Stomach smooth muscle (tissue), 2 donors: ENCODE results near the gene COX11.

Experiments used
- H3K27ac ChIP-seq: one replicate; pipeline ENCODE4 v1.7.0; 2013; ENCODE audit warnings: mild to moderate bottlenecking, low read length, inconsistent platforms
- H3K27me3 ChIP-seq, 2 donors: one replicate each; pipeline ENCODE4 v1.7.0; 2013; ENCODE audit warnings: low read length in 2 of 2; ENCODE audit not compliant: insufficient read depth in 2 of 2, control insufficient read depth in 1 of 2
- H3K36me3 ChIP-seq, 2 donors: one replicate each; pipeline ENCODE4 v1.7.0; 2013; ENCODE audit warnings: low read length in 2 of 2; ENCODE audit not compliant: control insufficient read depth in 2 of 2, insufficient read depth in 2 of 2
- H3K4me1 ChIP-seq: one replicate; pipeline ENCODE4 v1.7.0; 2013; ENCODE audit warnings: low read length; ENCODE audit not compliant: control insufficient read depth, insufficient read depth
- H3K4me3 ChIP-seq, 2 donors: one replicate each; pipeline ENCODE4 v1.7.0; 2013; ENCODE audit warnings: low read length in 2 of 2
- H3K9ac ChIP-seq, 2 donors: one replicate each; pipeline ENCODE4 v1.7.0; 2013; ENCODE audit warnings: low read length in 2 of 2, mild to moderate bottlenecking in 1 of 2
- H3K9me3 ChIP-seq, 2 donors: one replicate each; pipeline ENCODE4 v1.7.0; 2013; ENCODE audit warnings: low read length in 2 of 2; ENCODE audit not compliant: control insufficient read depth in 2 of 2
- donor health status: healthy.
- donor health status: Pancreatic carcinoma.

The COX11 gene

GRCh38 chr17:54968262-54968987, at the start of gene COX11, which contains the start of gene STXBP4:
Gene COX11, minus strand, starts transcription at chr17:54968654. Its CDS starts 8 bp downstream, at chr17:54968646.
Gene STXBP4, plus strand, starts transcription at chr17:54968765. Its CDS starts 17,455 bp downstream, at chr17:54986220.
- Histone ChIP-seq H3K27me3 (no peaks in the 10 kb centered on the region), H3K27ac (peak within 1 kb of the TSS; percentile 88), H3K4me1 (peaks cover 21% of the 10 kb centered on the region), H3K36me3 (peaks cover 0 to 9% of the 10 kb centered on the region in 2 donors), H3K9ac (peak within 1 kb of the TSS; percentile 89 to 95), H3K9me3 (no peaks in the 10 kb centered on the region), H3K4me3 (peak within 1 kb of the TSS; percentile 88 to 89)

DNA sequence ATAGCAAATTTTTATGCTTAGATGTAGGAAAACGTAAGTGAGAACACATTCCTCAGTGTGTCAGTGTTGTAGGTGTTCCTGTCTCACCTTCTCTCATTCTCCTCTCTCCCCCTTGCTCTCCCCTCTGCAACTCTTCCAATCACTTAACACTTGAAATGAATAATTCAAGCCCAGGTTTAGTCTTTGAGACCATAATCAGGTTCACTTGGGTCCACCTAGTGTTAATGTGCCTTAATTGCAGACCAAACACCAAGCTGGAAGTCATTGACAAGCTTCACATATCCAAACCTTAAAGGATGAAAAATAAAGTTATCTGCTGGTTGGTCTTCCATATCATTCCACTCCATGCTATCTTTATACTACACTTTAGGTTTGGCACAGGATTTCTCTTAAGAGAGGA, 37.1 kb upstream of the COX11 start:
- Histone ChIP-seq H3K9me3 (no peaks in the 10 kb centered on the region), H3K36me3 (peaks cover 0 to 7% of the 10 kb centered on the region in 2 donors), H3K27me3 (no peaks in the 10 kb centered on the region), H3K4me1 (no peaks in the 10 kb centered on the region), H3K9ac (no peak overlapping the region), H3K4me3 (no peak overlapping the region), H3K27ac (no peak overlapping the region)

DNA sequence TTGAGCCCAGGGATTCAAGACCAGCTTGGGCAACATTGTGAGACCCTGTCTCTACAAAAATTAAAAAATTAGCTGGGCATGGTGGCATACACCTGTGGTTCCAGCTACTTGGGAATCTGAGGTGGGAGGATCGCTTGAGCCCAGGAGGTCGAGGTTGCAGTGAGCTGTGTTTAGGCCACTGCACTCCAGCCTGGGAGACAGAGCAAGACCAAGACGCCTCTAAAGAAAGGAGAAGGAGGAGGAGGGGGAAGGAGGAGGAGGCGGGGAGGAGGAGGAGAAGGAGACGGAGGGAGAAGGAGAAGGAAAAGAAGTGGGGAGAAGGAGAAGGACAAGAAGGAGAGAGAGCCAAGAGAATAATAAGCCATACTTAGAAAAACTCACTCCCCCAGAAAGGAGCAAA, 36.0 kb upstream of the COX11 start:
- Histone ChIP-seq H3K9me3 (no peaks in the 10 kb centered on the region), H3K9ac (no peak overlapping the region), H3K4me1 (no peaks in the 10 kb centered on the region), H3K36me3 (peaks cover 0 to 7% of the 10 kb centered on the region in 2 donors), H3K27ac (no peak overlapping the region), H3K4me3 (no peak overlapping the region), H3K27me3 (no peaks in the 10 kb centered on the region)

GRCh38 chr17:55002458-55002857, 34.0 kb upstream of the COX11 start:
- H3K9ac ChIP-seq: no peak overlapping the region
- no peak overlapping the region for H3K4me3 ChIP-seq
- H3K4me1 ChIP-seq: no peaks in the 10 kb centered on the region
- no peaks in the 10 kb centered on the region for H3K36me3 ChIP-seq
- H3K27ac ChIP-seq: no peak overlapping the region
- H3K27me3 ChIP-seq: no peaks in the 10 kb centered on the region
- no peaks in the 10 kb centered on the region for H3K9me3 ChIP-seq

DNA sequence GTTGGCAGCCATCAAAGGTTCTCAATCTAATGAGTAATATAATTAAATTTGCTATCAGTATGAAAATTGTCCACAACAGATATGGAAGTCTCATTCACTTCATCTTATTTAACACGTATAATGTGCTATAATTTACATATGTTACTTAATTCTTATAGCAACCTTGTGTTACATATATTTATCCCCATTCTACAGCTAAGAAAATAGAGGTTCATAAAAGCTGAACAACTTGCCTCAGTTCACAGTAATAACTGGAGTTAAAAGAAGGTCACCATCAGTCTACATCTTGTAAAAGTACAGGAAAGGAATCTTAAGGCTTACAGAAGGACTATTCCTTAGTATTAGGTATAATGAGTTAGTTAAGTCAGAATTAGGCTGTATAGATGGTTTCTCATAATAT, 28.0 kb upstream of the COX11 start:
- Histone ChIP-seq H3K27me3 (no peaks in the 10 kb centered on the region), H3K4me3 (no peak overlapping the region)

DNA sequence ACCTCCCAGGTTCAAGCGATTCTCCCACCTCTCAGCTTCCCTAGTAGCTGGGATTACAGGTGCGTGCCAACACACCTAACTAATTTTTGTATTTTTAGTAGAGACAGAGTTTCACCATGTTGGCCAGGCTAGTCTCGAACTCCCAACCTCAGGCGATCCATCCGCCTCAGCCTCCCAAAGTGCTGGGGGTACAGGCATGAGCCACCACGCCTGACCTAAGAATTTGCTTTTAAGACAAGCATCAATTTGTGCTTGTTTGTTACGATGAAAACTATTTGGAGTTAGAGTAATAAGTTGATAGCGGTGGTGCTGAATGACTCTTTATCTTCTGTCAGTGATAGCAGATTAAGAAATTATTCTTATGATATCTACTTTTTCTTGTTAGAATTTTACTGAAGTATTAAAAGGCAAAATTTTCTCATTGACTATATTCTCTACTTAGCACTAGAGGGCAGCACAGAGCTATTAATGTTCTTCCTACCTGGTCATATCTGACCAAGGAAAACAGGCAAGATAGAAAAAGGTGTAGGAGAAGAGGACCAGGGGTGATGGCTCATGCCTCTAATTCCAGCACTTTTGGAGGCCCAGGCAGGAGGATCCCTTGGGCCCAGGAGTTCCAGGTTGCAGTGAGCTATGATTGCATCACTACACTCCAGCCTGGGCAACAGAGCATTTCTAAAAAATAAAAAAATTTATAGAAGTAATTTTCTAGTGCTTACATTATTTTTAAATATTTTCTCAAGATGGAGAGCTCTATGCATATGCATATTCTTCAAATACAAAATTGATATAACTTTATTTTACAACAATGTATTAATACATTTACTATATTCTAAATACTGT, 24.6 kb upstream of the COX11 start:
- no peaks in the 10 kb centered on the region for H3K27me3 ChIP-seq
- no peak overlapping the region for H3K27ac ChIP-seq
- no peak overlapping the region for H3K9ac ChIP-seq
- no peaks in the 10 kb centered on the region for H3K4me1 ChIP-seq
- H3K4me3 ChIP-seq: no peak overlapping the region
- no peaks in the 10 kb centered on the region for H3K9me3 ChIP-seq
- H3K36me3 ChIP-seq: peaks cover 0 to 3% of the 10 kb centered on the region in 2 donors

More for the DNA sequence above, 28.0 kb upstream of the COX11 start:
- H3K4me1 ChIP-seq: no peaks in the 10 kb centered on the region
- H3K9me3 ChIP-seq: no peaks in the 10 kb centered on the region
- no peak overlapping the region for H3K27ac ChIP-seq
- H3K9ac ChIP-seq: no peak overlapping the region
- peaks cover 0 to 3% of the 10 kb centered on the region in 2 donors for H3K36me3 ChIP-seq

DNA sequence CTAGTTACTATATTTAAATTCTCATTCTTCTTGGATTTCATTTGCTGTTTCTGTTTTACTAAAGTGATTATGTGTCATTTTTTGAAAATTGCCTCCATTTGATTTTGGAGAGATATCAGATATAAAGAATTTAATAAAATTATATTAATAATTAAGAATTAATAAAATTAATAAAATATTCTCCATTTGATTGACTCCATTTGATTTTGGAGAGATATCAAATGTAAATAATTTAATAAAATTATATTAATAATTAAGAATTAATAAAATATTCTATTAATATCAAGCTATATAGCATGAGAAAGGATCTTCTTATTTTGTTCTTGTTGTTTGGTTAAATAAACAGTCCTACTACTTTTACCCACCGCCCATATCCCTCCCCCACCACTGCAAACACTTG, 23.1 kb upstream of the COX11 start:
- no peaks in the 10 kb centered on the region for H3K4me1 ChIP-seq
- H3K27ac ChIP-seq: no peak overlapping the region
- H3K4me3 ChIP-seq: no peak overlapping the region
- H3K36me3 ChIP-seq: peaks cover 0 to 3% of the 10 kb centered on the region in 2 donors
- no peaks in the 10 kb centered on the region for H3K9me3 ChIP-seq
- no peak overlapping the region for H3K9ac ChIP-seq
- H3K27me3 ChIP-seq: no peaks in the 10 kb centered on the region

DNA sequence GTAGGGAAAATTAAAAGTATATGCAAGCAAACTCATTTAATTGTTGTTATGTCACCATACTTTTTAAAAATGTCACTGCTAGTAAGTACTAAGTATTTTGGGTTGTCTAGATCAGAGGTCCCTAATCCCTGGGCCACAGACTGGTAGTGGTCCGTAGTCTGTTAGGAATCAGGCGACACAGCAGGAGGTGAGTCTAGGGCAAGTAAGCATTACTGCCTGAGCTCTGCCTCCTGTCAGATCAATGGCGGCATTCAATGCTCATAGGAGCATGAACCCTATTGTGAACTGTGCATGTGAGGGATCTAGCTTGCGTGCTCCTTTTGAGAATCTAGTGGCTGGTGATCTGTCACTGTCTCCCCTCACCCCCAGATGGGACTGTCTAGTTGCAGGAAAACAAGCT, 21.7 kb upstream of the COX11 start:
- H3K27ac ChIP-seq: no peak overlapping the region
- no peaks in the 10 kb centered on the region for H3K4me1 ChIP-seq
- H3K4me3 ChIP-seq: no peak overlapping the region
- H3K9me3 ChIP-seq: no peaks in the 10 kb centered on the region
- peaks cover 0 to 3% of the 10 kb centered on the region in 2 donors for H3K36me3 ChIP-seq
- no peak overlapping the region for H3K9ac ChIP-seq
- H3K27me3 ChIP-seq: no peaks in the 10 kb centered on the region

GRCh38 chr17:54985476-54985875, 17.0 kb upstream of the COX11 start:
- Histone ChIP-seq H3K9me3 (peaks cover 0 to 1% of the 10 kb centered on the region in 2 donors), H3K36me3 (no peaks in the 10 kb centered on the region), H3K27ac (no peak overlapping the region), H3K27me3 (no peaks in the 10 kb centered on the region), H3K4me3 (no peak overlapping the region), H3K4me1 (no peaks in the 10 kb centered on the region), H3K9ac (no peak overlapping the region)

DNA sequence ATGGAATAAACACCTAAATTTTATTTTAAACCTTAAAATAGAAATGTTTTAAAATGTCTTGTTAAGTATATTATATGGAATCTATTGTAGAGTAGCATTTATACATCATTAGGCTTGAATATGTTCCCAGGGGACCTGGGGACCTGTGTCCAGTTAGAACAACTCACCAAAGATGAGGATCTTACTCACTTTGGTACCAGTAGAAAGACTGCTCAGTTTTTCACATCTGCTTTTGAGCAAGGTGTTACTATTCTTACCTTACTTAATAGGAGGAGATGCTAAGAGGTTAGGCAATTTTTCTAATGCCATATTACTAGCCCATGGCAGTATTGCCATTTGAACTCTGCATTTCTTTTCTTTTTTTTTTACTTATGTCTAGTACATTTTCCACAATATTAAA, 14.8 kb upstream of the COX11 start:
- peaks cover 0 to 4% of the 10 kb centered on the region in 2 donors for H3K9me3 ChIP-seq
- H3K27ac ChIP-seq: no peak overlapping the region
- no peaks in the 10 kb centered on the region for H3K4me1 ChIP-seq
- no peaks in the 10 kb centered on the region for H3K36me3 ChIP-seq
- H3K9ac ChIP-seq: no peak overlapping the region
- H3K27me3 ChIP-seq: no peaks in the 10 kb centered on the region
- H3K4me3 ChIP-seq: no peak overlapping the region
